NCI-H1092 treated with DMSO at 0.1 percent for 48 hours (cell line): ENCODE results near the gene INTS2.
"Not testable (repeated sequence)": the region's sequence is repeated elsewhere in the genome, so short reads cannot be mapped to it uniquely, and the experiment has no call there.

Source experiments
- DNase-seq: peaks from one replicate; lab custom pipeline; 2025; lab: John Stamatoyannopoulos, UW

Gene INTS2, protein sequence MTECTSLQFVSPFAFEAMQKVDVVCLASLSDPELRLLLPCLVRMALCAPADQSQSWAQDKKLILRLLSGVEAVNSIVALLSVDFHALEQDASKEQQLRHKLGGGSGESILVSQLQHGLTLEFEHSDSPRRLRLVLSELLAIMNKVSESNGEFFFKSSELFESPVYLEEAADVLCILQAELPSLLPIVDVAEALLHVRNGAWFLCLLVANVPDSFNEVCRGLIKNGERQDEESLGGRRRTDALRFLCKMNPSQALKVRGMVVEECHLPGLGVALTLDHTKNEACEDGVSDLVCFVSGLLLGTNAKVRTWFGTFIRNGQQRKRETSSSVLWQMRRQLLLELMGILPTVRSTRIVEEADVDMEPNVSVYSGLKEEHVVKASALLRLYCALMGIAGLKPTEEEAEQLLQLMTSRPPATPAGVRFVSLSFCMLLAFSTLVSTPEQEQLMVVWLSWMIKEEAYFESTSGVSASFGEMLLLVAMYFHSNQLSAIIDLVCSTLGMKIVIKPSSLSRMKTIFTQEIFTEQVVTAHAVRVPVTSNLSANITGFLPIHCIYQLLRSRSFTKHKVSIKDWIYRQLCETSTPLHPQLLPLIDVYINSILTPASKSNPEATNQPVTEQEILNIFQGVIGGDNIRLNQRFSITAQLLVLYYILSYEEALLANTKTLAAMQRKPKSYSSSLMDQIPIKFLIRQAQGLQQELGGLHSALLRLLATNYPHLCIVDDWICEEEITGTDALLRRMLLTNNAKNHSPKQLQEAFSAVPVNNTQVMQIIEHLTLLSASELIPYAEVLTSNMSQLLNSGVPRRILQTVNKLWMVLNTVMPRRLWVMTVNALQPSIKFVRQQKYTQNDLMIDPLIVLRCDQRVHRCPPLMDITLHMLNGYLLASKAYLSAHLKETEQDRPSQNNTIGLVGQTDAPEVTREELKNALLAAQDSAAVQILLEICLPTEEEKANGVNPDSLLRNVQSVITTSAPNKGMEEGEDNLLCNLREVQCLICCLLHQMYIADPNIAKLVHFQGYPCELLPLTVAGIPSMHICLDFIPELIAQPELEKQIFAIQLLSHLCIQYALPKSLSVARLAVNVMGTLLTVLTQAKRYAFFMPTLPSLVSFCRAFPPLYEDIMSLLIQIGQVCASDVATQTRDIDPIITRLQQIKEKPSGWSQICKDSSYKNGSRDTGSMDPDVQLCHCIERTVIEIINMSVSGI

DNA sequence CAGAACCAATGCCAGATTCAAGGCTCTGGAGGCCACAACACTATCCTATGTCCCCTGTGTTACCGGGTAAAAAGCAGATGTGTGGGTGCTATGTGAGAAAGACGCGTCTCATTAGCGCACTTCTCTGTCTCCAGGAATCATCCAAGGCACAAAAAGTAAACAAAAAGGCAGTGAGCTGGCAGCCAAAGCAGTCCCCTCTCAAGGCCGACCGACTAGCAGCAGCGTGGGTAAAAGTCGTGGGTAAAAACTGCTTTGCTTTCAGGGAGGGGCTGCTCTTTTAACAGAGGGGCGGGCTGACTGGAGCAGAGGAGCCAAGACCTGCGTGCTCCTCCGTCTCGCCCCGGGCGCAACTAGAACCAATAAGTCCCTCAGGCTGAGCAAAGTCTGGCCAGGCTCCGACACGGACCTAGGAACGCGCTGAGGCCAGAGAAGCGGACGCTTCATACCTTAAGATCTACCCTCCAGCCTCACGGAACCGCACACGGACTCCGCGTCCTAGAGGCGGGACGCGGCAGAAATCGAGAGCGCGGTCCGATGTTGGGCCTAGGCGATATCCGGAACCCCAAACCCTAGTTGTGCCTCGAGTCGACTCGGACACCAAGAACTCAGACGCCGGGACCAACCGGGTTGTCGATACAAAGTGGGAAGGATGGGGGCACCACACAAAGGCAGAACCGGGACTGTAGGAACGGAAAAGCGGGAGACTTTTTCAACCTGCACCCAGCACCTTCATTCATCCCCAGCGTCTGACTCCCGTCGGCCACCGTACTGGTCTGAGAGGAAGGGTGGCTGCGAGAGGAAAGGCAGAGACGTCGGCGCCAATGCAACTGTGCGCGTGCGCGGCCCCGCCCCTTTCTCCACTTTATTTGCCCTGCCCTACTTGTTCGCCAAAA lies at the start of gene INTS2:
INTS2 (minus strand) TSS at position 775 of the 893 bp plus-strand sequence. CDS start 1,338 bp downstream, outside the sequence.
- DNase-seq = peak; percentile 93

- no peak for DNase-seq
Measured at GRCh38 chr17:61974115-61974514, 46.3 kb upstream of the INTS2 start.

DNA sequence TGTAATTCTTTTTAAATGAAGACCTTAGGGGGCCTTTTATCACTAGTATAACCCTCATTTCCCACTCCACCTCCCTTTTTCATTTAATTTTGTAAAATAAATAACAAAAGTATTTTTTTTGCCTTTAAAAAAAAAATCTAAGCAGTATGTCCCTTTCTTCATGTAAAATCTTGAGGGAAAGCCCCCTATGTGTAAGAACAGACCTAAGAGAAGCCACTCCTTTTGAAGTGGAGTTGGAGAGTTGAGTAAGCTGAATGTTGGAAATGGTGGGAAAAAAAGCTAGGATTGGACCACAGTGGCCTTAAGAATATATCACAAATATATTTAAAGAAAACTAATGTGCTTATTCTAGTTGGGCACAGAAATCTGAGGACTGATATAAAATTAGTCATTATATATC lies 44.5 kb upstream of the INTS2 start:
- DNase-seq = no peak

GRCh38 chr17:61970030-61970429 lies 42.2 kb upstream of the INTS2 start:
- no peak for DNase-seq

GRCh38 chr17:61968757-61969156 lies 41.0 kb upstream of the INTS2 start:
- DNase-seq = no peak

DNA sequence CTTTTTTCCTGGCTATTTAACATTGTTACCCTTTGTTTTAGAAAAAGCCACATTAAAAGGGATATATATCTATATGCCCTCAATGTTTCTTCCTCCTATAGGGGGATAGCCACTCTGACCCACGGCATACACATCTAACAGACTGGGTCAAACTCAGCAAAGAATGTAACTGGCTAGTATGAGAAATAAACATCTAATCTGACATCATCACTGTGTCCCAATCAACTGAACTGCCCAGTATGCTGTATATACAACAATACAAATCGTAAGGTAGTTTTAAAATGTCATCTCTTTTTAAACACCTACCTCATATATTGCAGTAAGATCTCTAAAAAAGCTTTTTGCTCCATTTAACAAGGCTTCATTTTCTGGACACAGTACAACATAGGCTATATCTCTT lies 39.9 kb upstream of the INTS2 start:
- no peak for DNase-seq

DNA sequence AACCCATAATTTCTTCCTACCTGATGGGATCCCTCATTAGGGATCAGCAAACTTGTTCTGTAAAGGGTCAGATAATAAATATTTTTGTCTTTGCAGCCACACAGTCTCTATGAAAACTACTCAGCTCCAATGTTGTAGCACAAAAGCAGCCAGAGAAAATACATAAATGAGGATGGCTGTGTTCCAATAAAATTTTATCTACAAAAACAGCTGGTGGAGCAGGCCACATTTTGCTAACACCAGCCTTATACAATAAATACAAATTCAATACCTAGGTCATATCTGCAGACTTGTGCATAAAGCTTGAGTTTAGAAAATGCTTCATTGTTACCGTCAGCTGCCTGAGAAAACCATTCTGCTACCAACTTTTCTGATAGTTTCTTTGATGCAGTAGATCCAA lies 38.4 kb upstream of the INTS2 start:
- no peak for DNase-seq

DNA sequence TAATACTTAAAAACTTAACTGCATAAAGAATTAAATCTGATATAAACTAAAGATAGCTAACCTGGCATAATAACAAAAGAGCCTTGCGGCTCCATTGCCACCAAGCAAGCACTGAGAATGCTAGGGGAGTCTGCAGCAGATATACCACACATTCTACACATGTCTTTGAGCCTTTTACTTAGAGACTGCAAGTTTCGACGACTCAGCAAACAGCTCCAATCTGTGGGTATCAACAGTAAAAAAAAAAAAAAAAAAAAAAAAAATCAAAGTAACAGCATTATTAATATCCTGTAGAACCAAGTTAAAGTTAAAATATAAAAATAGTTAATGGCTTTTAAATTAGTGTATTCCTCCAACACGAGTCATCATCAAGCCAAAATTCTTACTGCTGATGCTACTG lies 27.8 kb upstream of the INTS2 start:
- DNase-seq = no peak

- DNase-seq = no peak
Measured at GRCh38 chr17:61947367-61948078, 19.7 kb upstream of the INTS2 start.

DNA sequence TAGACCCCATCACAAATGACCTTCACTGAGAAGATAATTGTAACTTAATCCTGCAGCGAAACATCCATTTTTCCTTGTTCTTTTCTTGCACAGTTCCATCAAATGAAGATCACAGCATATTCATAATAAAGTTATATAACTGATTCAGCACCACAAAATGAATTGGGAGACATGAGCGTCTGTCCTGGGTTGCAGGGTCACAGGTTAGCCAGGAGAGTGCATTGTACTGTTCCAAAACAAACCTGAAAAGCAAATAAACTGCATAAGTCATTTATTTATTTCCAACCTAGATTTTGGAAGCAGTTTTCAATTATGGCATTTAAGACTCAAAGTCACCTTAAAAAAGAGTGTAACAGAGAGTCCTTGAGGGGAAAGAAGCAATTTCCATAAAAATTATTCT lies 18.6 kb upstream of the INTS2 start:
- no peak for DNase-seq

GRCh38 chr17:61943117-61943516 lies 15.3 kb upstream of the INTS2 start:
- no peak for DNase-seq

DNA sequence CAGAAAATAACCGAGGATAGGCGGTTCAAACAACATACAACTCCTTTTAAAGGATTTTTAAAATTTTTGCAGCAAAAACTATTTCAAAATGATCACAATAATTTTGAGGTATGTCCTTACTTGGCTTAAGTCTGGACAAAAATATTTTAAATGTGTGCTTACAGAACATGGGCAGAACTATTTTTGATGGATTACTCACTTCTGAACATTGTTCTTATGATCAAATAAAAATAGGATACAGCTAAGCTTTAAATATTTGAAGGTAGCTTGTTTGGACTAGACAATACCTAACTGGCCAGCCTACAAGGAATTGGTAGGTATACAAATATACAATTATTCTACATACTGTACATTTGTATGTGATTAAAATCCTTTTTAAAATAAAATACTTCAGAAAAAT lies 14.3 kb upstream of the INTS2 start:
- DNase-seq = no peak

- no peak for DNase-seq
Measured at GRCh38 chr17:61928101-61928436, 287 bp upstream of the INTS2 start.

- DNase-seq = no peak
Measured at GRCh38 chr17:61926826-61927207, 965 bp downstream of the INTS2 start.

DNA sequence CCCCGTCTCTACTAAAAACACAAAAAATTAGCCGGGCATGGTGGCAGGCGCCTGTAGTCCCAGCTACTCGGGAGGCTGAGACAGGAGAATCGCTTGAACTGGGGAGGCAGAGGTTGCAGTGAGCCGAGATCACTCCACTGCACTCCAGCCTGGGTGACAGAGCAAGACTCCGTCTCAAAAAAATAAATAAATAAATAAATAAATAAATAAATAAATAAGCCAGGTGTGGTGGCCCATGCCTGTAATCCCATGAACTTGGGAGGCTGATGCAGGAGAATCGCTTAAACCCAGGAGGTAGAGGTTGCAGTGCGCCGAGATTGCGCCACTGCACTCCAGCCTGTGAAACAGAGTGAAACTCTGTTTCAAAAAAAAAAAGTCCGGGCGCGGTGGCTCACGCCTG lies 12.6 kb downstream of the INTS2 start:
- DNase-seq = not testable (repeated sequence)

DNA sequence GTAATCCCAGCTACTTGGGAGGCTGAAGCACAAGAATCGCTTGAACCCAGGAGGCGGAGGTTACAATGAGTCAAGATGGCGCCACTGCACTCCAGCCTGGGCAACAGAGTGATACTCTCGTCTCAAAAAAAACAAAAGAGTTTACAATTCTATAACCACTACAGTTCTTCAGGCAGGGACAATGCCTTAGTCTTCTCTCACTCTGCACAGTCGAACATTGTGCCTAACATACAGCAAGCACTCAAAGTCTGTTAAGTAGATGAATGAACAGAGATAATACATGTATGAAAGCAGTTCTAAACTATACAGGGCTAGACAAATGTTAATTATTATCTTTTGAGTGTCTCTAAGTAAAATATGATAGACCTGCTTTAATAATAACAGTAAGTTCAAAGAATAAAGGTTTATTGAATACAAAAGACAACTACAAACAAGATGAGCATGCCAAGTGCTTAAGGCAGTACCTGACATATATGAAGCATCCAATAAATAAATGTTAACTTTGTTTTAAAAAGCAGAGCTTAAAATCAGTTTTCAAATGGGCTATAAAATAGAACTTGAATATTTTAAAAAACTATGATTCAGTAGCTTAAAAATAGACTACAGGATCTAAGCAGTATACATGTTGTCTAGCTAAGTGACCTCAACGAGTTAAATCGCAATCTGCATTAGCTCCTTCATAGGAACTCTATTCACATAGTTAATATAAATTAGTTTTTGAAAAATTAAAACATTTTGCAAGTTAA lies 19.3 kb downstream of the INTS2 start:
- DNase-seq = no peak

DNA sequence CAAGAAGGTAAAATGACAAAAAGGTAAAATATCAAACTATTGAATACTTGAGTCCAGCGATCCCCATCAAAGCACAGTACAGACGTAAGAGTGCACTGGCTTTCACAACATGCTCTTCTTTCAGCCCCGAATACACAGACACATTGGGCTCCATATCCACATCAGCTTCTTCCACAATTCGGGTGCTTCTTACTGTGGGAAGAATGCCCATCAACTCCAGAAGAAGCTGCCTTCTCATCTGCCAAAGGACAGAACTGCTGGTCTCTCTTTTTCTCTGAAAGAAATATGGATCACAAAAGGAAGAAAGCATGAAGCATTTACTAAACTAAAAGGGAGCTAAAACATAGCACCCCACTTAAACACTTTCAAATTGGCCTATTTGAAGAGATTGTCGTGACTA lies 20.4 kb downstream of the INTS2 start:
- no peak for DNase-seq

- no peak for DNase-seq
Measured at GRCh38 chr17:61904094-61904710, 23.6 kb downstream of the INTS2 start.

- no peak for DNase-seq
Measured at GRCh38 chr17:61903251-61903650, 24.5 kb downstream of the INTS2 start.
